H1 (cell line): ENCODE measurements around the gene PTPA. TPM values are rescaled to one million over a fixed set of nuclear protein-coding genes. Genes with fewer than 3 reads are reported as not detected.

Source experiments
- CTCF ChIA-PET: fragments of 300-600 bp; sonication (Branson Sonifier 250); formaldehyde crosslinking; loops from one replicate; lab custom pipeline; 2021; ENCODE audit not compliant: partially characterized antibody; lab: Charles Lee
- POLR2A ChIA-PET: fragments of 300-600 bp; sonication (Branson Sonifier 250); formaldehyde crosslinking; loops from one replicate; lab custom pipeline; 2021; ENCODE audit warnings: inconsistent platforms; ENCODE audit not compliant: partially characterized antibody; lab: Charles Lee
- DNase-seq, 2 experiments: peaks; one replicate each; pipeline versions ENCODE4 v3.0.0 to v3.0.0-alpha.2; 2010 to 2022; ENCODE audit warnings: low spot score in 2 of 2, low read depth in 1 of 2, mixed read lengths in 1 of 2
- FAIRE-seq: peaks from 2 replicates; lab custom pipeline; 2011; peaks lifted over from hg19 to GRCh38; lab: Jason Lieb, UNC
- H2AFZ ChIP-seq: 2 replicates; pipeline ENCODE4 v1.8.1; 2012; ENCODE audit warnings: low read length, inconsistent platforms
- H2AK5ac ChIP-seq: 2 replicates; pipeline ENCODE4 v1.6.1; 2013; ENCODE audit warnings: low read depth, low read length
- H2BK120ac ChIP-seq: replicated peaks from 2 replicates; pipeline ENCODE3; 2013; ENCODE audit warnings: low read depth, low read length, inconsistent platforms
- H2BK12ac ChIP-seq: 2 replicates; pipeline ENCODE4 v1.6.1; 2013; ENCODE audit warnings: low read depth, low read length
- H2BK15ac ChIP-seq: 2 replicates; pipeline ENCODE4 v1.6.1; 2013; ENCODE audit warnings: low read length
- H2BK20ac ChIP-seq: 2 replicates; pipeline ENCODE4 v1.6.1; 2013; ENCODE audit warnings: low read length
- H2BK5ac ChIP-seq: 2 replicates; pipeline ENCODE4 v1.6.1; 2013; ENCODE audit warnings: low read depth, low read length
- H3K14ac ChIP-seq: 2 replicates; pipeline ENCODE4 v1.6.1; 2013; ENCODE audit warnings: inconsistent platforms; ENCODE audit not compliant: insufficient read length
- H3K18ac ChIP-seq: 2 replicates; pipeline ENCODE4 v1.6.1; 2013; ENCODE audit warnings: low read length; ENCODE audit errors: extremely low read depth
- H3K23ac ChIP-seq: 2 replicates; pipeline ENCODE4 v1.6.1; 2013; ENCODE audit warnings: inconsistent platforms; ENCODE audit not compliant: insufficient read length
- H3K23me2 ChIP-seq: 2 replicates; pipeline ENCODE4 v1.6.1; 2013; ENCODE audit warnings: low read depth, low read length
- H3K27ac ChIP-seq: 2 replicates; pipeline ENCODE4 v1.6.1; 2011; ENCODE audit warnings: low read depth, low read length, inconsistent platforms
- H3K27me3 ChIP-seq, 4 experiments: replicated peaks in 1 of 4; 1 replicate in 1 of 4; 2 replicates in 3 of 4; pipeline versions ENCODE4 v1.6.1 to v1.8.1; 2011 to 2013; ENCODE audit warnings: low read length in 3 of 4, mild to moderate bottlenecking in 3 of 4, inconsistent platforms in 2 of 4, mixed read lengths in 2 of 4, moderate library complexity in 1 of 4; ENCODE audit not compliant: control insufficient read depth in 3 of 4, insufficient read depth in 3 of 4; ENCODE audit errors: extremely low read depth in 1 of 4
- H3K36me3 ChIP-seq, 4 experiments: 2 replicates each; pipeline versions ENCODE4 v1.6.1 to v1.8.1; 2011 to 2013; ENCODE audit warnings: mild to moderate bottlenecking in 4 of 4, low read length in 3 of 4, moderate library complexity in 2 of 4, control low read depth in 1 of 4, inconsistent platforms in 1 of 4; ENCODE audit not compliant: insufficient read depth in 4 of 4, control insufficient read depth in 2 of 4
- H3K4ac ChIP-seq: replicated peaks from 2 replicates; pipeline ENCODE3; 2013; ENCODE audit warnings: low read length, low read depth, mixed read lengths, inconsistent platforms; ENCODE audit not compliant: insufficient read length
- H3K4me1 ChIP-seq, 4 experiments: replicated peaks in 1 of 4; 1 replicate in 1 of 4; 2 replicates in 3 of 4; pipeline versions ENCODE4 v1.6.1 to v1.8.1; 2011 to 2013; ENCODE audit warnings: low read length in 3 of 4, inconsistent platforms in 2 of 4, mixed read lengths in 1 of 4; ENCODE audit not compliant: insufficient read depth in 4 of 4, control insufficient read depth in 3 of 4
- H3K4me2 ChIP-seq, 2 experiments: 2 replicates each; pipeline versions ENCODE4 v1.6.1 to v1.8.1; 2011 to 2013; ENCODE audit warnings: low read depth in 2 of 2, low read length in 2 of 2, control low read depth in 1 of 2, inconsistent platforms in 1 of 2, mild to moderate bottlenecking in 1 of 2; ENCODE audit not compliant: insufficient read depth in 1 of 2
- H3K4me3 ChIP-seq, 4 experiments: fragments of 200-600, 300-600 bp in 1 of 4; sonication (generic), shearing (Covaris generic), sonication (Bioruptor Twin) in 1 of 4; 2 replicates each; pipeline versions ENCODE4 v1.5.1 to v1.8.1; 2011 to 2016; ENCODE audit warnings: low read length in 4 of 4, low read depth in 3 of 4, control low read depth in 2 of 4, inconsistent platforms in 2 of 4, mild to moderate bottlenecking in 2 of 4, mixed read lengths in 1 of 4, moderate library complexity in 1 of 4; ENCODE audit not compliant: insufficient read depth in 2 of 4; ENCODE audit errors: extremely low read depth in 1 of 4
- H3K56ac ChIP-seq: replicated peaks from 2 replicates; pipeline ENCODE3; 2013; ENCODE audit warnings: low read depth, mild to moderate bottlenecking, mixed read lengths, low read length, inconsistent platforms; ENCODE audit not compliant: insufficient read length
- H3K79me1 ChIP-seq: 2 replicates; pipeline ENCODE4 v1.6.1; 2013; ENCODE audit warnings: low read depth, low read length, control low read depth
- H3K79me2 ChIP-seq, 2 experiments: 2 replicates each; pipeline versions ENCODE4 v1.6.1 to v1.8.1; 2012 to 2013; ENCODE audit warnings: low read length in 2 of 2, mild to moderate bottlenecking in 2 of 2, inconsistent platforms in 1 of 2; ENCODE audit not compliant: insufficient read depth in 2 of 2, control insufficient read depth in 1 of 2
- H3K9ac ChIP-seq, 4 experiments: replicated peaks in 1 of 4; 1 replicate in 1 of 4; 2 replicates in 3 of 4; pipeline versions ENCODE4 v1.6.1 to v1.8.1; 2011 to 2013; ENCODE audit warnings: low read depth in 3 of 4, low read length in 3 of 4, control low read depth in 2 of 4, mild to moderate bottlenecking in 2 of 4, moderate library complexity in 2 of 4, inconsistent platforms in 1 of 4; ENCODE audit errors: extremely low read depth in 1 of 4
- H3K9me3 ChIP-seq, 2 experiments: 2 replicates each; pipeline versions ENCODE4 v1.6.1 to v1.8.1; 2012 to 2013; ENCODE audit warnings: mild to moderate bottlenecking in 2 of 2, moderate library complexity in 2 of 2, control low read depth in 1 of 2, inconsistent platforms in 1 of 2, low read depth in 1 of 2, low read length in 1 of 2, mixed read lengths in 1 of 2; ENCODE audit not compliant: insufficient read depth in 2 of 2
- H4K20me1 ChIP-seq, 2 experiments: replicated peaks in 1 of 2; 2 replicates each; pipeline versions ENCODE3 to v1.8.1; 2011 to 2013; ENCODE audit warnings: inconsistent platforms in 2 of 2, low read length in 2 of 2, mild to moderate bottlenecking in 1 of 2; ENCODE audit not compliant: insufficient read depth in 2 of 2, control insufficient read depth in 1 of 2
- H4K5ac ChIP-seq: 2 replicates; pipeline ENCODE4 v1.6.1; 2013; ENCODE audit warnings: low read length, low read depth, mixed read lengths, inconsistent platforms; ENCODE audit not compliant: insufficient read length
- H4K8ac ChIP-seq: 2 replicates; pipeline ENCODE4 v1.8.0; 2013; ENCODE audit warnings: mild to moderate bottlenecking, moderate library complexity, low read length, inconsistent platforms; ENCODE audit not compliant: insufficient read depth; ENCODE audit errors: extremely low read depth
- H4K91ac ChIP-seq: replicated peaks from 2 replicates; pipeline ENCODE3; 2013; ENCODE audit warnings: low read length, mixed read lengths, inconsistent platforms; ENCODE audit not compliant: insufficient read length
- CHD2 ChIP-seq: IDR thresholded peaks from 2 replicates; pipeline ENCODE4 v1.6.1; 2012; ENCODE audit warnings: low read length, improper control_type of control experiment
- EGR1 ChIP-seq: IDR thresholded peaks from 2 replicates; pipeline ENCODE4 v1.6.1; 2011; ENCODE audit warnings: low read depth, low read length, borderline replicate concordance
- HDAC6 ChIP-seq: IDR thresholded peaks from one replicate; pipeline ENCODE4 v1.7.1; 2012; ENCODE audit warnings: low read depth, mild to moderate bottlenecking, inconsistent platforms, low read length, moderate library complexity
- SIRT6 ChIP-seq: IDR thresholded peaks from one replicate; pipeline ENCODE4 v1.7.1; 2012; ENCODE audit warnings: low read length, inconsistent platforms
- SIX5 ChIP-seq: IDR thresholded peaks from 2 replicates; pipeline ENCODE4 v1.6.1; 2011; ENCODE audit warnings: mild to moderate bottlenecking, low read depth, low read length
- WGBS, 2 experiments: shearing (Covaris generic) in 1 of 2; methylation state at CpG; one replicate each; pipeline versions ENCODE4 v1.1.6 to v1.1.7; 2013 to 2015; ENCODE audit warnings: low lambda C conversion rate in 2 of 2, mixed read lengths in 2 of 2, inconsistent platforms in 1 of 2, low coverage in 1 of 2, missing lambda C conversion rate in 1 of 2; ENCODE audit not compliant: insufficient replicate concordance in 2 of 2, insufficient coverage in 1 of 2, insufficient read length in 1 of 2; ENCODE audit errors: extremely low coverage in 1 of 2, missing lambda C conversion rate in 1 of 2; 5-methylcytosine and 5-hydroxymethylcytosine counted together
- polyA plus RNA-seq, 7 experiments: library from polyadenylated mRNA; depleted of rRNA in 3 of 7; stranded (reverse) in 5 of 7; unstranded in 2 of 7; fragments of >200 nt in 5 of 7; fragments of 200-250 nt in 2 of 7; gene quantifications; 1 replicate in 5 of 7; 2 replicates in 1 of 7; 4 replicates in 1 of 7; pipeline versions ENCODE4 v1.2.1 to v1.2.3, GENCODE V29; 2011 to 2013; ENCODE audit warnings: missing spikeins in 2 of 7, mixed read lengths in 2 of 7
- total RNA-seq: library from RNA; stranded (reverse); fragmentation: NEBNext Ultra II Directional; extraction: Animal tissue kit (Norgen Biotek cat#: 25700); gene quantifications from 2 replicates; pipeline ENCODE4 v1.2.1, GENCODE V29; 2021

The PTPA gene
- total and polyA plus RNA-seq, 2 of the 8 experiments (the other 6 are each of a cell fraction or from before 2014, with no cell fraction given) = 114 to 145 TPM

DNA sequence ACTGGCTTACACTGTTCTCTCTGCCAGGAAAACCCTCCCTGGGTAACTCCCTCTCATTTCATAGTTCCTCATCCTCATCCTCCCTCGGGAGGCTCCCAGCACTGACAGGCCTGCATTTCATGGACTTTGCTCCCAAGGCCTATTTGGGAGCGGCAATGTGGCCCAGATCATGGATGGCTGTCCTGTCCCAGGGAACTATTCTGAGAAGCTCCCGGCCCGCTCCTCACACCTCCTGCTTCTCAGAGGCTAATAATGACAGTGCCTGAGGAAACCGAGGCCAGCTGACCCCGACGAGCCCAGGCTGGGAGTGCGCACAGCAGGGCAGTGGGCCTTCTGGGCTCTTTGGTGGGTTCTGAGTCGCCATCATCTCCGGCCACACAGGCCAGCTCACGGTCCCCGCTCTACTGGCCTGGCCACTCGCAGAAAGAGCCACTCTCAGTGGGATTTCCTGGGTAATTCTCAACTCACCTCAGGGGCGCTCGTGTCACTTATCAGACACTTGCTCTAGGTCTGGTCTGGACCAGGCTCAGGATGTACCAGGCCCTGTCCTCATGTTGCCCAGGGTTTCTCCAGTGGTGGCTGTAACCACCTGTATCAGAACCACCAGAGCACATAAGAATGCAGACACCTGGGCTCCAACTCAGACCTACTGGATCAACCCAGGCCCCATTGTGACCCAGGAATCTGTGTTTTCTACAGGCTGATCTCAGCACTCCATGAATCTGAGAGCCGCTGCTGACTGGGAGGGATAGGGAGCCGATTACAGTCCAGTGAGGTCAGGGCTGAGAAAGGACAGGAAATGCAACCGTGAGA is 32.3 kb upstream of the PTPA start:
- Histone ChIP-seq H3K9ac (no peak overlapping the region), H2BK12ac (no peak overlapping the region), H3K79me1 (peaks cover 21% of the 10 kb centered on the region), H3K9me3 (no peaks in the 10 kb centered on the region), H3K79me2 (peaks cover 8 to 37% of the 10 kb centered on the region in 2 experiments; a peak in 3 of 4 replicates), H3K4me2 (peak overlapping the region in 1 of 2 experiments; percentile 13; a peak in 2 of 4 replicates), H3K23me2 (peaks cover 8% of the 10 kb centered on the region), H3K4ac (no peak overlapping the region), H2BK20ac (no peak overlapping the region), H4K5ac (no peak overlapping the region), H4K91ac (peak overlapping the region; percentile 30), H3K23ac (no peak overlapping the region), H3K18ac (no peak overlapping the region), H3K4me3 (no peak overlapping the region), H3K36me3 (no peaks in the 10 kb centered on the region), H3K4me1 (peaks cover 0 to 9% (median 5%) of the 10 kb centered on the region in 4 experiments; a peak in 6 of 7 replicates), H3K27me3 (no peaks in the 10 kb centered on the region), H2AFZ (no peak overlapping the region), H3K27ac (no peak overlapping the region), H3K14ac (no peak overlapping the region), H2BK120ac (no peak overlapping the region), H2BK5ac (no peak overlapping the region), H4K20me1 (peaks cover 7 to 13% of the 10 kb centered on the region in 2 experiments), H2BK15ac (no peak overlapping the region), H4K8ac (no peak overlapping the region; the same call in 1 of the 2 replicates), H3K56ac (no peak overlapping the region), H2AK5ac (no peak overlapping the region)
- FAIRE-seq = no peak
- CTCF ChIA-PET = interaction anchor here (1.0 to 1.8 kb wide), 4 partner anchors 12 to 51 kb away, joined by 3 to 4 read pairs (median 4); partner anchors contain the start of gene SH3GLB2
- DNase-seq = no peak
- 89% methylated on average over 18 of the region's 18 CpGs; no CpG with 5 or more reads in 1 of the 2 experiments for WGBS, 2 experiments
- POLR2A ChIA-PET = interaction anchor here (0.9 kb wide), 1 partner anchor 34 kb away, joined by 3 read pairs; no protein-coding TSS in a partner anchor
- TF ChIP-seq EGR1 (no peak), SIRT6 (no peak), CHD2 (no peak), SIX5 (no peak), HDAC6 (no peak)
